Trophoblast cell (in vitro differentiated cells and primary cell): Measurements from ENCODE around the gene SOCS6.
A peak's percentile ranks its signal among the peaks of the same experiment; 100 is the strongest.

Experiments used
- DNase-seq, 2 donors: peaks; one replicate each; pipeline ENCODE4 v3.0.0-alpha.2; 2016
- H2AFZ ChIP-seq: 2 replicates; pipeline ENCODE4 v1.6.1; 2013; ENCODE audit warnings: low read length, moderate library complexity, mild to moderate bottlenecking; ENCODE audit not compliant: insufficient read depth, poor library complexity
- H2AK5ac ChIP-seq: 2 replicates; pipeline ENCODE4 v1.6.1; 2013; ENCODE audit warnings: mild to moderate bottlenecking, low read length
- H2BK120ac ChIP-seq: 2 replicates; pipeline ENCODE4 v1.6.1; 2013; ENCODE audit warnings: low read length, mild to moderate bottlenecking, moderate library complexity; ENCODE audit not compliant: insufficient read depth, poor library complexity
- H2BK12ac ChIP-seq: 2 replicates; pipeline ENCODE4 v1.6.1; 2013; ENCODE audit warnings: mild to moderate bottlenecking, low read length, moderate library complexity
- H2BK5ac ChIP-seq: 2 replicates; pipeline ENCODE4 v1.6.1; 2013; ENCODE audit warnings: low read length, low read depth, moderate library complexity, mild to moderate bottlenecking; ENCODE audit not compliant: poor library complexity
- H3K14ac ChIP-seq: 2 replicates; pipeline ENCODE4 v1.6.1; 2013; ENCODE audit warnings: mild to moderate bottlenecking, low read length
- H3K18ac ChIP-seq: 2 replicates; pipeline ENCODE4 v1.6.1; 2013; ENCODE audit warnings: mild to moderate bottlenecking, low read length
- H3K23ac ChIP-seq: 2 replicates; pipeline ENCODE4 v1.6.1; 2013; ENCODE audit warnings: low read length
- H3K27ac ChIP-seq: 2 replicates; pipeline ENCODE4 v1.5.1; 2013; ENCODE audit warnings: low read depth, mild to moderate bottlenecking, inconsistent platforms, low read length, moderate library complexity
- H3K27me3 ChIP-seq: 2 replicates; pipeline ENCODE4 v1.6.1; 2013; ENCODE audit warnings: inconsistent platforms, mild to moderate bottlenecking, low read length, moderate library complexity; ENCODE audit not compliant: insufficient read depth
- H3K36me3 ChIP-seq, 2 experiments: 1 replicate in 1 of 2; 2 replicates in 1 of 2; pipeline ENCODE4 v1.6.1; 2013; ENCODE audit warnings: low read length in 2 of 2, mild to moderate bottlenecking in 2 of 2, moderate library complexity in 1 of 2; ENCODE audit not compliant: insufficient read depth in 2 of 2, control insufficient read depth in 1 of 2
- H3K4ac ChIP-seq: 2 replicates; pipeline ENCODE4 v1.6.1; 2013; ENCODE audit warnings: low read depth, mild to moderate bottlenecking, low read length, moderate library complexity
- H3K4me1 ChIP-seq, 2 experiments: 1 replicate in 1 of 2; 2 replicates in 1 of 2; pipeline ENCODE4 v1.6.1; 2013; ENCODE audit warnings: low read length in 2 of 2, mild to moderate bottlenecking in 2 of 2, moderate library complexity in 1 of 2; ENCODE audit not compliant: insufficient read depth in 2 of 2, control insufficient read depth in 1 of 2
- H3K4me2 ChIP-seq: 2 replicates; pipeline ENCODE4 v1.6.1; 2013; ENCODE audit warnings: inconsistent platforms, mild to moderate bottlenecking, low read length, moderate library complexity
- H3K4me3 ChIP-seq: 2 replicates; pipeline ENCODE4 v1.5.1; 2013; ENCODE audit warnings: mild to moderate bottlenecking, low read depth, low read length, inconsistent platforms
- H3K79me1 ChIP-seq: one replicate; pipeline ENCODE4 v1.6.1; 2013; ENCODE audit warnings: low read length
- H3K79me2 ChIP-seq: 2 replicates; pipeline ENCODE4 v1.6.1; 2013; ENCODE audit warnings: low read length, mild to moderate bottlenecking; ENCODE audit not compliant: control insufficient read depth, insufficient read depth, poor library complexity
- H3K9ac ChIP-seq: 2 replicates; pipeline ENCODE4 v1.6.1; 2013; ENCODE audit warnings: mild to moderate bottlenecking, low read length
- H3K9me3 ChIP-seq: 2 replicates; pipeline ENCODE4 v1.6.1; 2013; ENCODE audit warnings: low read depth, mild to moderate bottlenecking, control low read depth, inconsistent platforms, low read length; ENCODE audit not compliant: insufficient read depth
- H4K12ac ChIP-seq: 2 replicates; pipeline ENCODE4 v1.6.1; 2013; ENCODE audit warnings: low read depth, mild to moderate bottlenecking, low read length, moderate library complexity
- H4K8ac ChIP-seq: 2 replicates; pipeline ENCODE4 v1.6.1; 2013; ENCODE audit warnings: low read depth, mild to moderate bottlenecking, low read length, moderate library complexity
- H4K91ac ChIP-seq: one replicate; pipeline ENCODE4 v1.6.1; 2013; ENCODE audit warnings: low read depth, mild to moderate bottlenecking, low read length, moderate library complexity
- WGBS: extraction: QIAGEN DNeasy Blood & Tissue Kit; methylation state at CpG from one replicate; pipeline ENCODE4 v1.1.7; 2013; ENCODE audit warnings: missing lambda C conversion rate; ENCODE audit not compliant: insufficient read length, insufficient coverage; ENCODE audit errors: extremely low coverage; 5-methylcytosine and 5-hydroxymethylcytosine counted together

The SOCS6 gene

DNA sequence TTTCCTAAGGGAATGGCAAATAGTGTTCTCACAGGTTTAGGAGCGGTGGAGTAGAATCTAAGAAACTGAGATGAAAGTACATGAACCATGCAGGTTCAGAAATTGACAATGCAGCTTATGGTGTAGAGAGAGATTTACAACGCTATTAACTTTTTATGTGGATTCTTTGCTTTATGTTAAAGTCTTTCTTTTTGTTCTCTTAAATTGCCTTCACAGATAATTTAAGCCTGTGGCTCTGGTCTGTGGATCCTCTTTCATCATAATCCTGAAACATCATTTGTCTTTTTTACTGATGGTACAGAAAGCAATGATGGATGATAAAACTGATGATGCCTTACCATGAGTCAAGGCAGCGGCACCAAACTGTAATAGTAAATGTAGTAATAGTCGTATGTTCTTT is 30.3 kb downstream of the SOCS6 start:
- H3K79me1 ChIP-seq = no peaks in the 10 kb centered on the region
- H2BK12ac ChIP-seq = no peak overlapping the region
- no peak overlapping the region for H3K27ac ChIP-seq
- no peak overlapping the region for H3K23ac ChIP-seq
- no peaks in the 10 kb centered on the region for H3K4me1 ChIP-seq
- H3K18ac ChIP-seq = no peak overlapping the region
- no peak overlapping the region for H4K8ac ChIP-seq
- H4K12ac ChIP-seq = no peak overlapping the region
- H3K4me2 ChIP-seq = no peak overlapping the region
- no peak overlapping the region for H3K4ac ChIP-seq
- no peak overlapping the region for H4K91ac ChIP-seq
- no peak overlapping the region for H2BK120ac ChIP-seq
- no peak overlapping the region for H2AFZ ChIP-seq
- H3K4me3 ChIP-seq = no peak overlapping the region
- H3K14ac ChIP-seq = no peak overlapping the region
- H2AK5ac ChIP-seq = no peak overlapping the region
- no peak overlapping the region for H3K9ac ChIP-seq
- no peaks in the 10 kb centered on the region for H3K27me3 ChIP-seq
- no peak overlapping the region for H2BK5ac ChIP-seq
- H3K36me3 ChIP-seq = peaks cover 0 to 3% of the 10 kb centered on the region in 2 experiments
- DNase-seq = no peak
- H3K9me3 ChIP-seq = no peaks in the 10 kb centered on the region
- WGBS = no CpG with 5 or more reads among the region's 4 CpGs
- H3K79me2 ChIP-seq = no peaks in the 10 kb centered on the region

DNA sequence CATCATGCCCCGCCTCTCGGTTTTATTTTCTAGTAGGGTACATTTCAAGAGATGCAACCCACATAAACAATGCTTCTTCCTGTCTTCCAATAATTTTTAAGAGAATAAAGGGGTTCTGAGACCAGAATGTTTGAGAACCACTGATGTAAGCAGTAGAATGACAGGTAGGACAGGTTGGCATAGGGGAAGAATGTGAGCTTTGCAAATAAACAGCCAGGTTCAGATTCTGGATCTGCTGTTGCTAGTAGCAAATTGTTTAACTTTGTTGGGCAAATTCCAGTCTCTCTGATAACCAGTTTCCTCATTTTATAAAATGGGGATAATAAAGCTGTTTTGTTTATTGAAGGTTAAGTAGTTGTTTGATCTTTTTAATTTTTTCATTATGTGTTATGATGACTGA is 32.8 kb downstream of the SOCS6 start:
- Histone ChIP-seq H3K4me2 (no peak overlapping the region), H4K8ac (no peak overlapping the region), H3K23ac (no peak overlapping the region), H2BK5ac (no peak overlapping the region), H3K79me2 (no peaks in the 10 kb centered on the region), H3K4ac (no peak overlapping the region), H3K18ac (no peak overlapping the region), H3K9ac (no peak overlapping the region), H4K91ac (no peak overlapping the region), H2AFZ (no peak overlapping the region), H3K79me1 (no peaks in the 10 kb centered on the region), H2AK5ac (no peak overlapping the region), H3K14ac (no peak overlapping the region), H4K12ac (no peak overlapping the region), H3K9me3 (no peaks in the 10 kb centered on the region), H3K27ac (no peak overlapping the region), H3K36me3 (peaks cover 14 to 15% of the 10 kb centered on the region in 2 experiments), H3K4me1 (no peaks in the 10 kb centered on the region), H2BK120ac (no peak overlapping the region), H2BK12ac (no peak overlapping the region), H3K27me3 (no peaks in the 10 kb centered on the region), H3K4me3 (no peak overlapping the region)
- DNase-seq = peak in 1 of 2 donors; percentile 36
- no CpG with 5 or more reads among the region's 2 CpGs for WGBS

- H3K79me1 ChIP-seq = no peaks in the 10 kb centered on the region
- no peak overlapping the region for H3K23ac ChIP-seq
- no peak overlapping the region for H4K12ac ChIP-seq
- no peak overlapping the region for H3K27ac ChIP-seq
- no peak overlapping the region for H2BK120ac ChIP-seq
- H3K14ac ChIP-seq = no peak overlapping the region
- no peak overlapping the region for H2AFZ ChIP-seq
- no peak overlapping the region for H2BK5ac ChIP-seq
- no peak overlapping the region for H3K18ac ChIP-seq
- peaks cover 14 to 15% of the 10 kb centered on the region in 2 experiments for H3K36me3 ChIP-seq
- no peak overlapping the region for H3K9ac ChIP-seq
- no peak overlapping the region for H4K8ac ChIP-seq
- no peaks in the 10 kb centered on the region for H3K4me1 ChIP-seq
- H4K91ac ChIP-seq = no peak overlapping the region
- no peak overlapping the region for H3K4ac ChIP-seq
- no peak overlapping the region for H3K4me3 ChIP-seq
- no peaks in the 10 kb centered on the region for H3K79me2 ChIP-seq
- no peak for DNase-seq
- WGBS = no CpG with 5 or more reads among the region's 2 CpGs
- H3K27me3 ChIP-seq = no peaks in the 10 kb centered on the region
- no peak overlapping the region for H3K4me2 ChIP-seq
- H2BK12ac ChIP-seq = no peak overlapping the region
- H2AK5ac ChIP-seq = no peak overlapping the region
- no peaks in the 10 kb centered on the region for H3K9me3 ChIP-seq
Observed at GRCh38 chr18:70322385-70322784, 33.5 kb downstream of the SOCS6 start.

GRCh38 chr18:70322928-70323327 is 34.1 kb downstream of the SOCS6 start:
- H2BK12ac ChIP-seq = no peak overlapping the region
- WGBS = no CpG with 5 or more reads among the region's 5 CpGs

More at GRCh38 chr18:70322928-70323327, 34.1 kb downstream of the SOCS6 start:
- Histone ChIP-seq H3K79me2 (no peaks in the 10 kb centered on the region), H3K79me1 (no peaks in the 10 kb centered on the region), H4K91ac (no peak overlapping the region), H3K4ac (no peak overlapping the region), H3K4me2 (no peak overlapping the region), H3K27ac (no peak overlapping the region), H3K14ac (no peak overlapping the region), H3K4me3 (no peak overlapping the region), H2AK5ac (no peak overlapping the region), H3K9me3 (no peaks in the 10 kb centered on the region), H3K27me3 (no peaks in the 10 kb centered on the region), H2BK120ac (no peak overlapping the region), H2BK5ac (no peak overlapping the region), H3K4me1 (no peaks in the 10 kb centered on the region), H3K36me3 (peaks cover 14% of the 10 kb centered on the region in 2 experiments), H4K12ac (no peak overlapping the region), H4K8ac (no peak overlapping the region), H2AFZ (no peak overlapping the region), H3K23ac (no peak overlapping the region), H3K18ac (no peak overlapping the region), H3K9ac (no peak overlapping the region)
- DNase-seq = no peak
